Stromal cell of bone marrow (primary cell): ENCODE measurements around the gene CHRD.

ENCODE experiments used
- DNase-seq: peaks from one replicate; pipeline ENCODE4 v3.0.0-alpha.2; 2012; ENCODE audit warnings: low read depth

The CHRD gene

DNA sequence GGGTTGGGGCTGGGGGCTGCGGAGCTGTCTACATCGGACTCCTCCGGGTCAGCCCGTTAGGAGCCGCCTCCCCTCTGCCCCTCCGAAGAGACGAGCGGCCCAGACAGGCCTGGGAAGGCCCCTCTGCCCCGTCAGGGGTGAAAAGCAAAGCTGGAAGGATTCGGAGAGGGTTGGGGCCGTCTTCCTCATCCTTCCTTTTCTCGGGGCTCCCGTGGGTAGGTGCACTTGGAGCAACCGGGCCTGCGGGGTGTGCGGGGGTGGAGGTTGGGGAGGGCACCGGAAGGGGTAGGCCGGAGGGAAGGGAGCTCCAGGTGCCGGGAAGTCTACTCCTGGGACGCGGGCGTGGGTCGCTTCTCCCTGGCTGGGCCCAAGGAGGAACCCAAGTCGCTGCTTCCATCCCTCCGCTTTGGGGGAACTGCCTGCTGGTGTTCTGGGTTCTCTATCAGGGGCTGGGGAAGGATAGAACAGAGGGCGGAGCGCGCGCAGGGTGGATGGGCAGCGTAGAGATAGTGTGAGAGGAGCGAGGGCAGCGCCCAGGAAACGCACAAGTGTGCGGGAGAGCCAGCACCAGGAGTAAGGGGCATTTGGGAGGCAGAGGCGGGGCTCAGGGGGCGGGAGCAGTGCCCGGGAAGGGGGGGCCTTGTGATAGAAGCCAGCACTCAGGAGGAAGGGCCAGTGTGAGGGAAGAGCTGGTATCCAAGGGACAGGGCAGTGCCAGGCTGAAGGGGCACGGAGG lies 17.8 kb upstream of the CHRD start:
- peak; percentile 34 for DNase-seq

DNA sequence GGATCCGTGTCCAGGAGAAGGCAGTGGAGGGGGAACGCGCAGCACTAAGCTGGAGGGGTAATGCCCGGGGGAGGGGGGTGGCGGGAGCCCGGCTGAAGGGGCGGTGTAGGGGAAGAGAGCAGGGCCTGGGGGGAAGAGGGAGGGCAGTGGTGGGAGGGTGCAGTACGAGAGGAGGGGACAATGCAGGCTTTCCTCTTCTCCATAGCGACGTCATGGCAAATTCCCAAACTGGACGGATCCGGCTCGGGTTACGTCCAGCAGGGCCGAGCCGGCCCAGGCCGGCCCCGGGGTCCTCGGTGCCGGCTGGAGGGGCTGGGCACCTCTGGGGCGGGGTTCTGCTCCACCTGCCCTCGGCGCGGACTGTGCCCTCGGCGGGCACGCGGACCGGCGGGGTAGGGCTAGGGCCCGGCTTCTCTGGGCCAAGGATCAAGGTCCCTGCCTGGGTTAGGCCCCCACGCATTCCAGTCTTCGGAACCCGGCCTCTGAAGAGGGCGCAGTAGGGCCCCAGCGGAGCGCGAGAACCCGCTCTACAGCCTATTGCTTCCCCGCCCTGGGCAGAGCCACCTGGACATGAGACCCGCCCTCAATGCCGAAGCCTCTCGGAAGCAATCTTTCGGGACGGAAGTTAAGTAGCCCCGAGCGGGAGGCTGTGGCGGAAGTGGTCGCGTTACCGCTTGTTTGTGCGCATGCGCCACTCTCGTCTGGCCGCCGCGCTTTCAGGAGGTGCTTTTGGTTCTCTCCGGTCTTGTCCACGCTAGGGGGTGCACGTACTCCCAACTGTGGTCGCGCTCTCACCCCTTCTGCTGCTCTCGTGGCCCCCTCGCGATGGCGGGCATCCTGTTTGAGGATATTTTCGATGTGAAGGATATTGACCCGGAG lies 16.9 kb upstream of the CHRD start:
- DNase-seq: peak; percentile 93

DNA sequence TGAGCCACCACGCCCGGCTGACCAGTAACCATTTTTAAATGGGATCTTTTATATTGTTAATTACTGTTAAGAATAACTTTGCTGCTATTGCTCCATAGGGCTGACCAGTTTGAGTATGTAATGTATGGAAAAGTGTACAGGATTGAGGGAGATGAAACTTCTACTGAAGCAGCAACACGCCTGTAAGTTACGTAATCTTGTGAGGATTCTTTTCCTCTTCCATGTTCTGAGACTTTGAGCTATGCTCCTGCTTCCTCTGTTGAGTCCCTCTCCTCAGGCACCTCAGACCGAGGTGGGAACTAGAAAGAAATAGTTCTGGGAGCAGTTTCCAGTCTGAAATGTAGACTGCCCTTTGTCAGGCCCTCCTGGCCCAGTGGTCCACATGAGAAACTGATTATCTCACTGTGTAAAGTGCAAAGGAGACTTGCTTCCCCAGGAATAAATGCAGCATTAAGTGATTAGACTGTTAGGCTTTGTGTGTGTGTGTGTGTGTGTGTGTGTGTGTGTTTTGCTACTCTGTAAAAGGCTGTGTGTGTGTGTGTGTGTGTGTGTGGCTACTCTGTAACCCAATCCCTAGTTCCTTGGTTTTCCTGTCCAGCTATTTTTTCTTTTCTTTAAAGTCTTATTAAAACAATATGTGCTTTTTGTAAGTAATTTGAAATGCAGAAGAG lies 13.1 kb upstream of the CHRD start:
- DNase-seq: peak; percentile 58

DNA sequence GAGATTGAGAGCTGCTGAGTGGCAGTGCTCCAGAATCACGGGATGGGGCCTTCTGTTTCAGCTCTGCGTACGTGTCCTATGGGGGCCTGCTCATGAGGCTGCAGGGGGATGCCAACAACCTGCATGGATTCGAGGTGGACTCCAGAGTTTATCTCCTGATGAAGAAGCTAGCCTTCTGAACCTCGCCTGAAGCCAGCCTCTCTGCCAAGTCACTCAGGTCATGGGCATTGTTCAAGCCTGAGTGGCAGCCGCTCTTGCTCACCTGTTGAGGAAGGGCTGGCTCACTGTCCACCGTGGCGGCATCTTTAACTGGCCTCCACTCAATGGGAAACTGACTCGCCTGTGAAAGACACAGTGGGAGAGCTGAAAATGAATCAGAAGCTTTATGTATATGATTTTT lies 11.7 kb upstream of the CHRD start:
- DNase-seq: no peak

DNA sequence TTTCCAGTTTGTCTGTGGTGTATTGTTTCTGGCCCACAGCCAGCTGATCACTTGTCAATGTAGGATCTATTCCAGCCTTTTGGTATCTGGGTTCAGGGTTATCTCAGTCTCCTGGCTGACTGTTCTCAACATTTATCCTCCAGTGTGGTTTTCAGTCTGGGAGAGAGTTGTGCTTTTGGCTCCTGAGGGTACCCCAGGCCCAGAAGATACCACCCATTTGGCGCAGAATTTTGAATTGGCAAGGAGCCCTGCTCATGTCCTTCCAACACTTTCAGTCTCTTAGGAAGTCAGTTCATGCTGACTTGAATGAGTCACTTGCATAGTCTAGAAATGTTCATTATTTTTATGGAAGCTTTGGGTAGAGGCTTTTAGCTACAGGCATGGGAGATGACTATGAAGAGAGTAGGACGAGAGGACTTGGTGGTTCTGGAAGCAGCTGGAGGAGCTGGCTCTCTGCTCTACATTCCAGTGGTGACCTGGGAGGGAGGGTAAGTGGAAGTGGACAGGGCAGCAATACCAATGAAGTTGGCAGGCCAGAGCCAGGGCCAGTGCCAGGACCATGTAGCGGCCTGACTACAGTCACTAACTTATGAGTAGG lies 11.2 kb upstream of the CHRD start:
- peak; percentile 85 for DNase-seq

DNA sequence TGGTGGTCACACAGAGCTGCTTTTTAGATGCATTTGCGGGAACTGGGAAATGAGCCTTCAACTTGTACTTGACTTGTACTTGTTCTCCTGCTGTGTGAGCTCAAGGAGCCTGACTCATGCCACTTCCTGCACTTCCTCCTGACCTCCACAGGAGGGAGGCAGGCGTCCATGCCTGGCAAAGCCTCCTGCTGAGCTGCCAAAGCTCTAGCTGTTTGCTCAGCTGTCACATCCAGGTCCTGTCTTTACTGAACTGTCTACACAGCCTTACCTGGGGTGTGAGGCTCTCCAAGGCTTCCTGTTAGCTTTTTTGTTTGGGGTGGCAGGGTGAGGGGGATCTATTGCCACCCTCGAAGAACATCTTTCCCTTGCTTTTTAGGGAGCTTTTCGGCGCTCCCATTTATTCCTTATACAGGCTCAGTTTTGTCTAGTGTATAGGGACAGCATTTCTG lies 8.3 kb upstream of the CHRD start:
- DNase-seq: peak; percentile 76

DNA sequence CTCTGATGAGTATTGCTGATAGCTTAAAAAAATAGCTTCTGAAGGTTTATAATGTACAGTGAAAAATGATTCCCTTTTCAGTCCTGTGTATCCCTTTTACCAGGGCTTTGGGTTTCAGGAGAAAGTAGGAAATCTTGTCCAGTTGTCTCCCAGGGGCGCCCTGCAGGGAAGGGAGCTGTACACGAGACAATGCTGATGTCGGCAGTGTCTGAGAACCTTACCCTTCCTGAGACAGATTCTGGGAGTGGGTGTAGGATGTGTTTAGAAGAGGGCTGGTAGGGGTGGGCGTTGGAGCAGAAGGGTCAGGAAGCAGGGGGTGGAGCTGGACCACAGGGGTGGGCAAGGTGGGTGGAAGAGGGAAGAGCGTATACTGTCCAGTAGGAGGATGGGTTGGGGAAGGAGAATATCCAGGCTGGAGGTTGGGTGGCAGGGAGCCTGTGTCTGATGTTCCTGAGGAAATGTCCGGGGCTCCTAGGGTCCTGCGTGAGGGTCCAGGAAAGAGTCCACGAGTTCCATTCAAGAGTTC lies 7.5 kb upstream of the CHRD start:
- no peak for DNase-seq

DNA sequence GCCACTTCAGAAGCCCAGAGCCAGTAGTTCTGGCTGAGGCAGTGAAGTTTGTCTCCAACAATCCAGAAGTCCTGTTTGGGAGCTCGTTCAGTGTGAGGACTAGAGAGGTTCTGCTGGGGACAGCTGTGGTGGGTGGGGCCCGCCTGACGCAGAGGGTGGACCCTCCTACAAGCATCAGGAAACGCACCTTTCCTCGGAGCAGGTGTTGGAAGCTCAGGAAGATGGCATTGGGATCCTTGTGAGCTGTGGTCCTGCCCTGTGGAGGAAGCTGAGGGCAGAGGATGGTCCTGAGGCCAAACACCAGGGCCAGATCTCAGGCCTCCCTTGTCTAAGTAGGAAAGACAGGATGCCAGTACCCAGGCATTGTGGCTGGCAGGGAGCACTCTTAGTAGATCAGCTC lies 6.9 kb upstream of the CHRD start:
- no peak for DNase-seq

DNA sequence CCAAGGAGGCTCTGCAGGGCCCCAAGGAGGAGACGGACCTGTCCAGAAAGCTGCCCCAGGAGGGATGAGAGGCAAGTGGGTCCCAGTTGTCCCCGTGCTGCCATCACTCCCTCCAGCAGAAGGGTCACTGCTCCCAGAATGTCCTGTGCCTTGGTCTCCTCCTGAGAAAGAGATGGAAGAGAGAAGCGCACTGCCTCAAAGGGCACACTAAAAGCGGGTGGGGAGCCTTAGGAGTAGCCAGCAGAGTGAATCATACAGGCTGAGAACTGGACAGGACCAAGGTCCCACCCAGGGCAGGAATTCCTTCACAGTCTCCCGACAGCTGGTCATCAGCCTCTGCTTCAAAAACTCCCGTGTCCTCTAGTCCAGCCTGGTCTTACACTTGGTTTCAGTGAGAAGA lies 6.4 kb upstream of the CHRD start:
- peak; percentile 45 for DNase-seq

DNA sequence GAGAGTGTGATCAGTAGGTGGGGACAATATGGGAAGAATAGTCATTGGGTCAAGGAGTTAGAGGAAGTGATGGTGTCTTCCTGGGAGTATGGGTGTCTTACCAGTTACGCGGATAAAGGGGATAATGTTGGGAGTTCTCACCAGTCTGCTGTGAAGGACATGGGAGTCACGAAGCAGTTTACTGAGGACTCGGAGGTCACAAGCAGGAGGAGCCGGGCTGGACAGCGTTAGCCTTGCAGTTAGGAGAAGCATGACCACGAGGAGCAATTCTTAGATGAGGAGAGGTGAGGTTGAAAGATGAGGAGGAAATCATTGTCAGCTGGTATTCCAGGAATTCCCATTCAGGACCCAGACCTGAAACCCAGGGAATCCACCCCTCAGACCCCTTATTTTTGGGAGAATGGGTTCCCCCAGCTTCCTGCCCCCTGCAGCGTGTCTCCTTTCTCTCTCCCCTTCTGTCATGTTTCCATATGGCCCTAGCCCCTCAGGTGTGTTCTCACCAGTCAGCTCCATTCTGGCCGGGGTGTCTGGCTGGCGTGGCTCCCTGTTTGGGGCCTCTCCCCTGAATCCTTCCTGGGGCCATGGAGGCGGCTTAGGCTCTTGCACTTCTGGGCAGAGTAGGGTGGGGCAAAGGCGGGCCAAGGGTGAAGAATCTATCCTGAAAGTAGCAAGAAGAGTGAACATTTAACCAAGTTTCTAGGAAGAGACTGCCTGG lies 4.0 kb upstream of the CHRD start:
- DNase-seq: no peak

DNA sequence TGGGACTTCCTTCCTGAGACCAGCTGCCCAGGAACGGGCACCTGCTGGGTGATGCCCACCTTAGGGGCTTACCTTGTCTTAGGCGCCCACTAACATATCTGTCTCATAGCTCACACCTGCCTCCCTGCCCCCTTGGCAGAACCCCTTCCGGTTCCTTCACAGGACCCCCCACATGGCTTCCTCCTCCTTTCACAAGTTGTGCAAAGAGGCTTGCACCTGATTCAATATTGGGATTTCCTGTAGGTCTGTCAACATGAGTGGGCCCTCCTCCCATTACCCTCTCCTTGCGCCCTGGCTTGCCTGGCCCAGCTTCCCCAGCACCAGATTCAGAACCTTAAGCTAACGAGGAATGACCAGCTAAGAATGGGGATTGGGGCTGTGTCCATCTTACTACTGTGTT lies 2.5 kb upstream of the CHRD start:
- no peak for DNase-seq

DNA sequence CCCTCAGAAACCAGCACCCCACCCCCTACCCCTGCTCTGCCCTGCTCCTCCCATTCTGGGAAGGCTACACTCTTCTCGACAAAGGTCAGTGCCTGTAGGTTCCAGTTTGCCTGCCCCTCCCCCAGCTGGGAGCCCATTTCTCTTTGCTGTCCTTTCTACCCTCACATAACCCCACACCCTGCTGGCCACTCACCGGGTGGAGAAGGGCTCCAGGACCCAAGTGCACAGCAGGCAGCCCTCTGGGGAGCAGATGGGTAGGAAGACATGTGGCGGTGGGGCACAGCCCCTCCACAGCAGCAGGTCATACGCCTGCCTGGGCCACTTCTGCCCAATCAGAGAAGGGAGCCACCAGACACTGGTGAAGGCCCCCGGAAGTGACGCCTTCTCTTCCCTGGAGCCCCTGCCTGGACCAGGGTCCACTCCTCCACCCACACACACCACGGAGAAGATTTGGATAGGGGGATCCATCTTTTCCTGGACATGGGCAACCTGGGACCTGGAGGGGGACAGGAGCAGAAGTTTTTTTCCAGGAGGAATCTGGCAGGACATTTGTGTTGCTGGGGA lies 1.9 kb upstream of the CHRD start, which contains the start of gene THPO:
Gene THPO, minus strand, starts transcription at position 326 of the 564 bp plus-strand sequence. CDS start 1,948 bp downstream, outside the sequence.
- no peak for DNase-seq

DNA sequence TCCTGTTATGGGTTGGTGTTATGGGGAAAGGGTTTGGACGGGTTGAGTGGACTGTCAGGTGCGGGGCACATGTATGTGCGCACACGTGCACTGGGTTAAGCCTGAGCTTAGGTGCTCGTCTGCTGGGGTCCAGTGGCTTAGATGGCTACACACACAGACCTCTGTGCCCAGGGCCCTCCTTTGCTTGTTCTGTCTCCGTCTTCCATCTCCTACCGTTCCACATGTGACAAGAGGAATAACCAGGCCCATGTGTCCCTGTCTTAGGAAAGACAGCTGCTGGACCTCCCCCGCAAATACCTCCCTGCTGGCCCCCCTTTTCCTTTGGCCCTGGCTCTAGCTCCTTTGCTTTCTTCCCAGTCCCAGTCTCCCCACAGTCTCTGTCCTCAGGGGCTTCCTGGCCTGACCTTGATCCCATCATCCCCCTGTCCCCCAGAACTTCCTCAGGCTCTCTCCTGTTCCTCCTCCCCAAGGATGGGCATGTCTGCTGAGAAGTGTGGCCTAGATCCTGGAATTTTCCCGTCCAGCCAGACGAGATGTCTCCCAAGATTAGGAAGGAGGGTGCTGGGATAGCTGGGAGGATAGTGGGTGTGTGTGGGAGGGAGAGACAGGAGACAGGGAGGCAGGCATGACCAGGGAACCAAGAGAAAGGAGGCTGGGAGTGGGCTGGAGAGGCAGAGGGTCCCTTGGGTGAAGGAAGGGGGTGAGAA lies 1.1 kb upstream of the CHRD start:
- DNase-seq: no peak

DNA sequence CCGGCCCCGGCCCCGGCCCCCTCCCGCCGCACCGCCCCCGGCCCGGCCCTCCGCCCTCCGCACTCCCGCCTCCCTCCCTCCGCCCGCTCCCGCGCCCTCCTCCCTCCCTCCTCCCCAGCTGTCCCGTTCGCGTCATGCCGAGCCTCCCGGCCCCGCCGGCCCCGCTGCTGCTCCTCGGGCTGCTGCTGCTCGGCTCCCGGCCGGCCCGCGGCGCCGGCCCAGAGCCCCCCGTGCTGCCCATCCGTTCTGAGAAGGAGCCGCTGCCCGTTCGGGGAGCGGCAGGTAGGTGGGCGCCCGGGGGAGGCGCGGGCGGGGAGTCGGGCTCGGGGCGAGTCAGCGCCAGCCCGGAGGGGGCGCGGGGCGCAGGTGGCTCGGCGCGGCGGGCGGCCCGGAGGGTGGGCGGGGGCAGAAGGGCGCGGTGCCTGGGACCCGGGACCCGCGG lies 352 bp downstream of the CHRD start:
- no peak for DNase-seq

DNA sequence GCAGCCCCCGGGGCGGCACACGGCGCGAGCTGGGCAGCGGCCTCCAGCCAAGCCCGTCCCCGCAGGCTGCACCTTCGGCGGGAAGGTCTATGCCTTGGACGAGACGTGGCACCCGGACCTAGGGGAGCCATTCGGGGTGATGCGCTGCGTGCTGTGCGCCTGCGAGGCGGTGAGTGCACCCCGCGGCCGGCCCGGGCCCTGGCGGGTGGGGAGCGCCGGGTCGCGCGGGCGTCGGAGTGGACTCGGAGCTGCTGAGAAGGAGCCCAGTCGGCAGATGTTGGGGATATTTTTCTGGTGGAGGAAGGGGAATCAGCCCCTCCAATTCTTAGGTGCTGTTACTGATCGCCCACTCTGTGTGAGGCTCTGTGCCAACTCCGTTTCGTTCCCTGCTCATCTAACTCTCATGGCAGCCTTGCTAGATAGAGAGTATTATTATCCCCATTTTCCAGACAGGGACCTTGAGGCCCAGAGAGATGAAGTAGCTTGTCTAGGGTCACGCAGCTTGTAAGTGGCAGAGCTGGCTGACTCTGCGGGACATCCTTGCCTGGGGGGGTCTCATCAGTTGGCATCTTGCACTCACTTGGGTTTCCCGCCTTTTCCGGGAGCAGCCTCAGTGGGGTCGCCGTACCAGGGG lies 890 bp downstream of the CHRD start:
- no peak for DNase-seq

DNA sequence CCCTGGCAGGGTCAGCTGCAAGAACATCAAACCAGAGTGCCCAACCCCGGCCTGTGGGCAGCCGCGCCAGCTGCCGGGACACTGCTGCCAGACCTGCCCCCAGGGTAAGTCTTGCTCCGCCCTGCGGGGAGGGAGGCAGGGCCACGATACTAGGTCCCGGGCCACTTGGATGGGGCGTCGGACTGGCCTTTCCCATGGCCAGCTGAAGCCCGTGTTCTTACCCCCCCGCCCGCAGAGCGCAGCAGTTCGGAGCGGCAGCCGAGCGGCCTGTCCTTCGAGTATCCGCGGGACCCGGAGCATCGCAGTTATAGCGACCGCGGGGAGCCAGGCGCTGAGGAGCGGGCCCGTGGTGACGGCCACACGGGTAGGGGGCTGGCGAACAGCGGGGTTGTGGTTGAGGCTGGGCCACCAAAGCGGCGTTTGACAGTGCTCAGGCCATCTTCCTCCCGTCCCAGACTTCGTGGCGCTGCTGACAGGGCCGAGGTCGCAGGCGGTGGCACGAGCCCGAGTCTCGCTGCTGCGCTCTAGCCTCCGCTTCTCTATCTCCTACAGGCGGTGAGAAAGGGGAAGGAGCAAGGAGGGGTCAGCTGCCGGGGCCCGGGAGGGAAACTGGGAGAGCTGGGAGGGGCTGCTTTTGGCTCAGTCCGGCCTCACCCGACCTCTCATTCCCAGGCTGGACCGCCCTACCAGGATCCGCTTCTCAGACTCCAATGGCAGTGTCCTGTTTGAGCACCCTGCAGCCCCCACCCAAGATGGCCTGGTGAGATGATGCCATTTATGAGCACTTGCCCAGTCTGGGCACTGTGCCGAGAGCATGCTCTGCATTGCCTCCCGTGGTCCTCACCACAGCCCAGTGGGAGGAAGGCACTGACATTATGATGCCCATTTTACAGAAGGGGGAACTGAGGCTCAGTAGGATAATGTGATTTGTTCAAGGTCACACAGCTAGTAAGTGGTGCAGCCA lies 1.7 kb downstream of the CHRD start:
- no peak for DNase-seq

DNA sequence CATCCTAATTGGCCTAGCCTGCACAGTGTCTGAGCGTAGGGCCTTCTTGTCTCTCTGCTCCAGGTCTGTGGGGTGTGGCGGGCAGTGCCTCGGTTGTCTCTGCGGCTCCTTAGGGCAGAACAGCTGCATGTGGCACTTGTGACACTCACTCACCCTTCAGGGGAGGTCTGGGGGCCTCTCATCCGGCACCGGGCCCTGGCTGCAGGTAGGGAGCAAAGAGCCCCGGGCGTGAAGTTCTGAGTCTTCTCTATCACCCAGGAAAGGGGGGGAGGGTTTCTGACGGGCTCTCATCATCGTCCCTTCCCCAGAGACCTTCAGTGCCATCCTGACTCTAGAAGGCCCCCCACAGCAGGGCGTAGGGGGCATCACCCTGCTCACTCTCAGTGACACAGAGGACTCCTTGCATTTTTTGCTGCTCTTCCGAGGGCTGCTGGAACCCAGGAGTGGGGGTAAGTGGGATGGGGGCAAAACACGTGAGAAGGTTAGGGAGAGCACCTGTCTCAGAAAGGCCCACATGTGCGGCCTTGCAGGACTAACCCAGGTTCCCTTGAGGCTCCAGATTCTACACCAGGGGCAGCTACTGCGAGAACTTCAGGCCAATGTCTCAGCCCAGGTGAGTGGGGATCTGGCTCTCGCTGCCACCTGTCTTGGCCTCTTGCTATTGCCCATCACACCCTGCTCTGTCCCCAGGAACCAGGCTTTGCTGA lies 2.6 kb downstream of the CHRD start:
- DNase-seq: no peak
